HUDEP-2 (cell line): ENCODE measurements around the gene CROCC2.

ENCODE experiments used
- DNase-seq, 76 experiments: peaks; one replicate each; lab custom pipeline; 2025; ENCODE audit not compliant: unreplicated experiment in 76 of 76; lab: John Stamatoyannopoulos, UW

The CROCC2 gene

DNA sequence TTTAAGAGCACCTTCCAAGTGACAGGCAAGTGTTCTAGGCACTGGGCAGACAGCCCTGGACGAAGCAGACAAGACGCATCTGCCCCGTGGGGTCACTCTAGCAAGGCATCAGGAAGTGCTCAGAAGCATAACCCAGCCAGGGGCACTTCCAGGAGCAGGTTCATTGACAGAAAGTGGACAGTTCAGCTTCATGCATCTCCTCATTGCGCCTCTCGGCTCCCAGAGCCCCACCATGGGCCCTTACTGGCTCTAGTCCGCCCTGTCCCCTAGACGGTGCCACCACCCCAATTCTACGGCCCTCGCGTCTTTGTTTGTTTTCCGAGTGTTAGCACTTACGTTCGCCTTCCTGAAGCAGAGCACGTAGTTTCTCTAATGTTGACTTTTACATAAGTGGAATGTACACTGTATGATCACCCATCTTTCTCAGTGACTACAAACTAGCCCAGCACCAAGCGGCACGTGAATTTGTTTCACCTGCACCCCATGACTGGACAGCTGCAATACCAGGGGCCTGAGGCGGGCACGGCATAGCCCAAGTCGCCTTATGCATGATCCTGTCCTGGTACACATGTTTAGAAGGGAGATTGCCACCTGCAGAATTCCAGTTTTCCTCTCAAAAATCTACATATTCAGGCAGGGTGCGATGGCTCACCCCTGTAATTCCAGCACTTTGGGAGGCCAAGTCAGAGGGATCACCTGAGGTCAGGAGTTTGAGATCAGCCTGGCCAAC, 125.5 kb downstream of the CROCC2 start:
- no peak for DNase-seq

- no peak for DNase-seq
Measured at GRCh38 chr2:241033336-241033987, 127.3 kb downstream of the CROCC2 start.

- DNase-seq, result no peak
Measured at GRCh38 chr2:241033994-241034393, 127.9 kb downstream of the CROCC2 start.

- DNase-seq, result no peak
Measured at GRCh38 chr2:241034490-241035141, 128.5 kb downstream of the CROCC2 start.

DNA sequence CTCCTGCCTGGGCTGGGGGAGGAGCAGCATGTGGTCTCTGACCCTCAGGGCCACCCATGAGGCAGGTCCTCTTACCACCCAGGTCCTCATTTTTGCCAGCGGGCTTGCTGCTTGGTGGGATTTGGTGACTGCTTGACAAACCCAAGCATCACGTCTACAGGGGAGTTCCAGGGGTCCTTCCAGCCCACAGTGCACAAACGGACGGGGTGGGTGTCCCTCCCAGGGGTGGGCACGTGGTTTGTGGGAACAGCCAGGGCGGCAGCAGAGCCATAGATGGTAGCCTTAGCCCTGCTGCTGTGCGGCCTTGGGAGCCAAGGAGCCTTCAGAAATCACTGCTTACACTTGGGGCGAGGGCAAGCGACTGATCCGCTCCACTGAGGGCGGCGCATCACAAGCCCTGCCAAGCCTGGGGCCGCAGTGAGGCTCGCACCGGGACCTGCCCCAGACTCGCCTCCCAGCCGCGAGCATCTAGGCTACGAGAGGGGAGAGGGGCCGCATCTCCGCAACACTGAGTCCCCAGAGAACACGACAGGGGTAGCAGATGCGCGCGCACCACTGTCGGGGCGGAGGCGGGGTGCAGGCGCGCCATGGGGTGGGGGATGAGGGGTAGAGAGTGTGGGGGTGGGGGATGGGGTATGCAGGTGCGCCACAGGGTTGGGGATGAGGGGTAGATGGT, 129.1 kb downstream of the CROCC2 start:
- no peak for DNase-seq

DNA sequence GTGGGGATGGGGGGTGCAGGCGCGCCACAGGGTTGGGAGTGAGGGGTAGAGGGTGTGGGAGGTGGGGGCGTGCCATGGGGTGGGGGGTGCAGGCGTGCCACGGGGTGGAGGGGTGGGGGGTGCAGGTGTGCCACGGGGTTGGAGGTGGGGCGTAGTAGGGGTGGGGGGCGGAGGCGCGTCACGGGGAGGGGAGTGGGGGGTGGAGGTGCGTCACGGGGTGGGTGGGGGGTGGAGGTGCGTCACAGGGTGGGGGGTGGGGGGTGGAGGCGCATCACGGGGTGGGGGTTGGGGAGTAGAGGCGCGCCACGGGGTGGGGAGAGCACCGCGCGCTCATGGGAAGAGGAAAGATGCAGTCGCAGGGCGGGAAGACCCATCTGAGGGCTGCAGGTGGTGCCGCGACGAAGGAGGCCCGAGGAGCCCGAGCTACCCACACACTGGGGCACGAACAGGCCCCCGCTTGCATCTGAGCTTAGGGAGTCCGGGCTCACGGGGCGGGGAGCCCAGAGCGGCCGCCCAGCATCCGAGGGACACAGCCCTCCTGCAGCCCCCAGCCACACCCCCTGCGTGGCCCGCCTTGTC, 129.8 kb downstream of the CROCC2 start:
- no peak for DNase-seq

DNA sequence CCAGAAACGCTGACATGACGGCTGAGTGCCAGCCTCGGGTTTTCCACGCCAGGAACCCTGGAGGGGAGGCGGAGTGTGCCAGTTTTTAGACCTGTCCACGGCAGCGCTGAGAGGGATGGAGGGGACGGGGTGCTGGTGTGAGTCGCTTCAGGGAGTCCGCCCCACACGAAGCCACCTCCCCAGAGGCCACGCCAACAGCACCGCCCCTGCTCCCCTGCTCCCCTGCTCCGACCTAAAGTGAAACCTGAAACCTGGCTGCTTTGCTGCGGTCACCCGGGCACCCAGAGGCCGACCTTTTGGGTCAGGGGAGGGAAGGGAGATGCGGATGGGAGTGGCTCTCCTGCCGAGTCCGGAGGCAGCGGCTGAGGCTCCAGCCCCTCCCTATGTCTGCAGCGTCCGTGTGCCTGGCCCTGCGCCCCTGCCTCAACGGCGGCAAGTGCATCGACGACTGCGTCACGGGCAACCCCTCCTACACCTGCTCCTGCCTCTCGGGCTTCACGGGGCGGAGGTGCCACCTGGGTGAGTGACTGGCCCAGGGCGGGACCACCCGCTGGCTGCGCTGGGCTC, 130.3 kb downstream of the CROCC2 start:
- no peak for DNase-seq

DNA sequence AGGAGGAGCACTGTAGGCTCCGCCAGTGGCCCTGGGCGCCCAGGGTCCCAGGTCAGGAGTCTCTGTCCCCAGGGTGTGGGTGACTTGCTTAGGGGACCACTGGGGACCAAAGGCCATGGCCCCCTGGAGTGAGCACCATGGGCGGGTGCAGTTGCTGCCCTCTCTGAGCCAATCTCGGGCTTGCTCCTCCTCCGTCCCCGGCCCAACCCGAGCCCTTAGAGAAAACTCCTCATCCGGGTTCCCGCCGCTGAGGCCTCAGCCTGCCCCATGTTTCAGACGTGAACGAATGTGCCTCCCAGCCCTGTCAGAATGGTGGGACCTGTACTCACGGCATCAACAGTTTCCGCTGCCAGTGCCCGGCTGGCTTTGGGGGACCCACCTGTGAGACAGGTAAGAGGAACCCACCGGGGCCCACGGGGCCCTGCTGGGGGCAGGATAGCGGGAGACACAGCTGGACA, 130.9 kb downstream of the CROCC2 start:
- no peak for DNase-seq

- no peak for DNase-seq
Measured at GRCh38 chr2:241037498-241037897, 131.4 kb downstream of the CROCC2 start.

GRCh38 chr2:241038374-241039180, 132.4 kb downstream of the CROCC2 start:
- DNase-seq, result no peak

DNA sequence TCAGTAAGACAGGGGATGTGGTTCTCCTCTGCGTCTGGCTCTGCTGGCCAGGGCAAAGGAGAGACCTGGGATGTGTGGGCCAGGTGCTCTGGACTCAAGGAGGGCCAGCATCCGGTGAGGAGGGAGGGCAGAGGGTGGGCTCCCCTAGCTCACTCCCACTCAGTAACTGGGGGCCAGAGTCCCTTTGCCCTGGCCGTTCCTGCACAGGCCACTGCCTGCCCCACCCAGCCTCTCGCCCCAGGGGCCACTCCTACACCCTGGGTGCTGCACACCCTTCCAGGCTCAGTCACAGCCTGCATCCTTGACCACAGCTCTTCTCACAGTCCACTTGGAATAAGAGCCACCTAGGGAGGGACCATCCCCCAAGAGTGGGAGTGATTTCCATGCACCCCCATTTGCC, 133.3 kb downstream of the CROCC2 start:
- no peak for DNase-seq

DNA sequence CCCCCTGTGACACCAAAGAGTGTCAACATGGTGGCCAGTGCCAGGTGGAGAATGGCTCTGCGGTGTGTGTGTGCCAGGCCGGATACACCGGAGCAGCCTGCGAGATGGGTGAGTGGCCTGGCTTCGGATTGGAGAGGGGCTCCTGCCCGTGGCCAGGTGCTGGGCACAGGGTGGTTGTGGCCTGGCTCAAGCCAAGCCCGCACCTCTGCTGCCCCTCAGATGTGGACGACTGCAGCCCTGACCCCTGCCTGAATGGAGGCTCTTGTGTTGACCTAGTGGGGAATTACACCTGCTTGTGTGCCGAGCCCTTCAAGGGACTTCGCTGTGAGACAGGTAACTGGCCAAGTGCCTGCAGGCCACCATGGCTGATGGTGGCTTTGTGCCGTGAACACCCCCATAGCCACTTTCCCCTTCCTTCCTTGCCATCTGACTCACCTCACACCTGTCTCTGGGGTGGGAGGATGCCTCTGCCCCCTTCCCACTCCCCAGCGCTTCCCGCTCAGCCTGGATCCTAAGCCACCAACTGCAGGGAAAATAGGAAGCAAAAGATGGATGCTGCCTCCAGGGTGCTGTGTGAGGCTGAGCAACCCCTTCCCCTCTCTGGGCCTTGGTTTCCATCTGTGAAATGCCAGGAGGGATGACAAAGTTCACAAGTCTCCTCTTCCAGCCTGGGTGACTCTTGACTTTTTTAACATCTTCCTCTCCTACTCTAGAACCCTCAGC, 134.1 kb downstream of the CROCC2 start:
- no peak for DNase-seq

DNA sequence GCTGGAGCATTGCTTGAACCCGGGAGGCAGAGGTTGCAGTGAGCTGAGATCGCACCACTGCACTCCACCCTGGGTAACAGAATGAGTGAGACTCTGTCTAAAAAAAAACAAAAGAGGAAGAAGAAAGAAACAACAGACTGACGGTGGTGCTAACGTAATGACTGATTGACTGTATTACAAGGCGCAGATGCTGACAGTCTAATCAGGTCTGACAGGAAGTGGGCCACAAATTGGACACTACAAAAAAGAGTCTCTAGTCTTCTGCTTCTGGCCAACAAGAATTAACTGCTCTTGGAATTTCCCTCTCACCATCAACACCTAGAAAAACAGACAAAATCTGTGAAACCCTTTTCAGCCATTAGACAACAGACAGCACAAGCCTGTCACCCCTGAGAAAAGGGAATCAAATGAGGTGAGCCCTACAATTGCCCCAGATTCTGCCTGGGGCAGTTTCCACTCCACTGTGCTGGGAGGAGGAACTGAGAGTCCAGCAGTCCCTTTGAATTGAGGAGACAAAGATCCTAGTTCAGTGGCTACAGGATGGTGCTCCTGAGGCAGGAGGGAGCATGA, 135.5 kb downstream of the CROCC2 start:
- no peak for DNase-seq
